Heart right ventricle (tissue), 16 donors: ENCODE data around the gene GIT2. TPM values are rescaled to one million over a fixed set of nuclear protein-coding genes. Genes with fewer than 3 reads are reported as not detected.

ENCODE experiments used
- ATAC-seq, 8 donors: fragments of 200-7000 bp; cut with Tn5 transposase; one replicate each; pipeline ENCODE4 v1.9.1; 2020; ENCODE audit warnings: mild to moderate bottlenecking in 8 of 8, moderate library complexity in 8 of 8, moderate number of reproducible peaks in 1 of 8
- DNase-seq, 2 donors: peaks; one replicate each; pipeline ENCODE4 v3.0.0-alpha.2; 2020
- H3K27ac ChIP-seq, 10 donors: fragments of 200-600 bp; sonication (generic) in 2 of 10; one replicate each; pipeline versions ENCODE4 v1.5.0 to v1.8.0; 2020 to 2022; ENCODE audit warnings: mild to moderate bottlenecking in 3 of 10
- H3K27me3 ChIP-seq, 7 donors: fragments of 200-600 bp; one replicate each; pipeline ENCODE4 v1.8.0; 2021 to 2022; ENCODE audit warnings: mild to moderate bottlenecking in 2 of 7
- H3K36me3 ChIP-seq, 9 donors: fragments of 200-600 bp; sonication (generic) in 1 of 9; one replicate each; pipeline versions ENCODE4 v1.5.0 to v1.8.0; 2020 to 2022; ENCODE audit warnings: mild to moderate bottlenecking in 2 of 9
- H3K4me1 ChIP-seq, 9 donors: fragments of 200-600 bp; sonication (generic) in 1 of 9; one replicate each; pipeline versions ENCODE4 v1.5.0 to v1.8.0; 2020 to 2022; ENCODE audit warnings: mild to moderate bottlenecking in 4 of 9
- H3K4me3 ChIP-seq, 10 donors: fragments of 200-600 bp; sonication (generic) in 2 of 10; one replicate each; pipeline versions ENCODE4 v1.5.0 to v1.8.0; 2020 to 2022; ENCODE audit warnings: mild to moderate bottlenecking in 7 of 10, moderate library complexity in 2 of 10
- H3K9me3 ChIP-seq, 11 donors: fragments of 200-600 bp in 10 of 11; sonication (generic) in 2 of 11; one replicate each; pipeline versions ENCODE4 v1.5.0 to v1.8.0; 2013 to 2022; ENCODE audit warnings: mild to moderate bottlenecking in 2 of 11, control low read depth in 1 of 11, moderate library complexity in 1 of 11
- WGBS, 2 donors: extraction: QIAGEN DNeasy Blood & Tissue Kit; methylation state at CpG; one replicate each; pipeline ENCODE4 v1.1.7; 2013; ENCODE audit warnings: inconsistent platforms in 1 of 2; 5-methylcytosine and 5-hydroxymethylcytosine counted together
- intact Hi-C, 10 donors: fragments of 100-400 bp; cut with DNase I; formaldehyde crosslinking; loops; one replicate each; pipeline versions ENCODE4 v1.11.1 to v1.14.2; 2022
- polyA plus RNA-seq, 2 donors: library from polyadenylated mRNA; stranded (reverse); fragments of 200-250 nt; gene quantifications; one replicate each; pipeline ENCODE4 v1.2.3, GENCODE V29; 2013
- total RNA-seq, 10 donors: library from RNA; stranded (reverse); fragmentation: NEBNext Ultra II Directional in 3 of 10; extraction: Animal tissue kit (Norgen Biotek cat#: 25700) in 3 of 10; gene quantifications; one replicate each; pipeline versions ENCODE4 v1.2.1 to v1.2.4, GENCODE V29; 2021 to 2023
- TF ChIP-seq, protein P1 (sequence below), 9 donors: fragments of 200-600 bp; sonication (generic) in 2 of 9; IDR thresholded peaks; one replicate each; pipeline versions ENCODE4 v1.5.0 to v1.8.0; 2021 to 2022; ENCODE audit warnings: antibody characterized with exemption in 9 of 9, mild to moderate bottlenecking in 5 of 9, moderate library complexity in 1 of 9
- donor health status: Arrhythmogenic right ventricular cardiomyopathy.
- donor health status: ischemic (EF 13 %, LVEDD 7.1; RV severe dilation, severe dysfunction).
- donor health status: healthy with polysubstance abuse.
- donor health status: DM: no; HTN: yes; CAD: no.
- donor health status: DM: no; HTN: no; CAD: no.
- donor health status: ischemic (EF 25% LVEDD 6.9; RV normal size, moderate dysfunction).
- donor health status: ischemic (EF 25% LVEDD 5.7; RV mildly dilated, moderate dysfunction).
- donor health status: healthy.
- donor health status: DM: yes; HTN: yes; CAD: no.
- donor health status: Ischemic cardiomyopathy.
- donor health status: ischemic (EF 35%, LVEDD 5.7; RV mildly dilated, moderate dysfunction).
- donor health status: nonischemic (EF 11% LVEDD 7.7; RV severe dilation, severe dysfunction).
- donor health status: DM: yes; HTN: yes; CAD: no.
- donor health status: PGD.
- donor health status: ischemic (EF 29% LVEDD 5.4; RV normal size, mild dysfunction).
- donor health status: nonischemic (EF 23%, LVEDD 6.1; RV moderate dilation, normal function).

Gene GIT2
- total and polyA plus RNA-seq, 12 donors = 17.8 to 44.9 (median 38.9) TPM

DNA sequence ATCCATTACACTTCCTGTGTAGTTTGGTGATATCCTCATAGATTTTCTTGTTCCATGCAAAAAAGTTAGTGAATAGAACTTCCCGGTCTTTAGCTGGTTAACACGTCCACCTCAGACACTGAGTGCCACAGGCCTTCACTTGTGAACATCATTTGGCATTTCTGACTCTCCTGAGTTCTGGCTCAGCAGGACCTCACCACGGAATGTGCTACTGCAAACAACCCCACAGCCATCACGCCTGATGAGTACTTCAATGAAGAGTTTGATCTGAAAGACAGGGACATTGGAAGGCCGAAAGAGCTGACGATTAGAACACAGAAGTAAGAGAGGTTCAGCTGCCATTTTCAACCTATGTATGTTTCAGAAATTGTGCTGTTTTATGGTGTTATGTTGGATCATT is 32.2 kb upstream of the GIT2 start:
- peaks cover 0 to 23% (median 18%) of the 10 kb centered on the region in 9 donors for H3K4me1 ChIP-seq
- intact Hi-C loops = no loop called here
- H3K9me3 ChIP-seq = no peaks in the 10 kb centered on the region
- no peaks in the 10 kb centered on the region for H3K27me3 ChIP-seq
- H3K4me3 ChIP-seq = no peak overlapping the region
- H3K27ac ChIP-seq = no peak overlapping the region
- TF ChIP-seq, protein P1, sequence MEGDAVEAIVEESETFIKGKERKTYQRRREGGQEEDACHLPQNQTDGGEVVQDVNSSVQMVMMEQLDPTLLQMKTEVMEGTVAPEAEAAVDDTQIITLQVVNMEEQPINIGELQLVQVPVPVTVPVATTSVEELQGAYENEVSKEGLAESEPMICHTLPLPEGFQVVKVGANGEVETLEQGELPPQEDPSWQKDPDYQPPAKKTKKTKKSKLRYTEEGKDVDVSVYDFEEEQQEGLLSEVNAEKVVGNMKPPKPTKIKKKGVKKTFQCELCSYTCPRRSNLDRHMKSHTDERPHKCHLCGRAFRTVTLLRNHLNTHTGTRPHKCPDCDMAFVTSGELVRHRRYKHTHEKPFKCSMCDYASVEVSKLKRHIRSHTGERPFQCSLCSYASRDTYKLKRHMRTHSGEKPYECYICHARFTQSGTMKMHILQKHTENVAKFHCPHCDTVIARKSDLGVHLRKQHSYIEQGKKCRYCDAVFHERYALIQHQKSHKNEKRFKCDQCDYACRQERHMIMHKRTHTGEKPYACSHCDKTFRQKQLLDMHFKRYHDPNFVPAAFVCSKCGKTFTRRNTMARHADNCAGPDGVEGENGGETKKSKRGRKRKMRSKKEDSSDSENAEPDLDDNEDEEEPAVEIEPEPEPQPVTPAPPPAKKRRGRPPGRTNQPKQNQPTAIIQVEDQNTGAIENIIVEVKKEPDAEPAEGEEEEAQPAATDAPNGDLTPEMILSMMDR (IDR thresholded peaks at IDR 0.05) = no peak
- 85 to 87% methylated on average over 6 of the region's 6 CpGs for WGBS, 2 donors
- DNase-seq (no peak), ATAC-seq (no peak)
- H3K36me3 ChIP-seq = peaks cover 0 to 98% (median 35%) of the 10 kb centered on the region in 9 donors

DNA sequence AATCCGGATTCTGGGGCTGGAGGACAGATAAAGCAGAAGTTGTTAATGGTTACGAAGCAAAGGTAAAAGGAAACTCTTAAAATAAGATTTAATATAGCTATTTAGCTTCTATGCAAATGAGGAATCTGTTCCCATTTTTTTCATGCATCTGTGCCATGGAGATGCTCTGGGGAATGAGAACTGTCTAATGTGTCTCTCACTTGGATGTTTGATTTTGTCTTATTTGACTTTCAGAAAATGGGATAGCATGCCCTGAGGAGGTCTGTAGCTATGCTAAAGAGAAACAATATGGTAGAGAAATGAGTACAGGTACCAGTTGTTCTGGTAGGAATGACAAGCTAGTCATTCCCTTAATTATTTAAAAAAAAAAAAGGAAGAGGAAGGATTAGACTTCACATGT is 27.9 kb upstream of the GIT2 start:
- peak overlapping the region in 8 of 10 donors; percentile 9 to 65 (median 48) for H3K27ac ChIP-seq
- ATAC-seq (peak in 1 of 8 donors; percentile 16), DNase-seq (no peak)
- WGBS, 2 donors = 88% methylated on average over 2 of the region's 2 CpGs
- H3K9me3 ChIP-seq = no peaks in the 10 kb centered on the region
- H3K36me3 ChIP-seq = peaks cover 0 to 97% (median 17%) of the 10 kb centered on the region in 9 donors
- no peak overlapping the region for H3K4me3 ChIP-seq
- no peaks in the 10 kb centered on the region for H3K27me3 ChIP-seq
- TF ChIP-seq, protein P1 (IDR thresholded peaks at IDR 0.05) = no peak
- H3K4me1 ChIP-seq = peaks cover 0 to 32% (median 26%) of the 10 kb centered on the region in 9 donors
- intact Hi-C loops = no loop called here

DNA sequence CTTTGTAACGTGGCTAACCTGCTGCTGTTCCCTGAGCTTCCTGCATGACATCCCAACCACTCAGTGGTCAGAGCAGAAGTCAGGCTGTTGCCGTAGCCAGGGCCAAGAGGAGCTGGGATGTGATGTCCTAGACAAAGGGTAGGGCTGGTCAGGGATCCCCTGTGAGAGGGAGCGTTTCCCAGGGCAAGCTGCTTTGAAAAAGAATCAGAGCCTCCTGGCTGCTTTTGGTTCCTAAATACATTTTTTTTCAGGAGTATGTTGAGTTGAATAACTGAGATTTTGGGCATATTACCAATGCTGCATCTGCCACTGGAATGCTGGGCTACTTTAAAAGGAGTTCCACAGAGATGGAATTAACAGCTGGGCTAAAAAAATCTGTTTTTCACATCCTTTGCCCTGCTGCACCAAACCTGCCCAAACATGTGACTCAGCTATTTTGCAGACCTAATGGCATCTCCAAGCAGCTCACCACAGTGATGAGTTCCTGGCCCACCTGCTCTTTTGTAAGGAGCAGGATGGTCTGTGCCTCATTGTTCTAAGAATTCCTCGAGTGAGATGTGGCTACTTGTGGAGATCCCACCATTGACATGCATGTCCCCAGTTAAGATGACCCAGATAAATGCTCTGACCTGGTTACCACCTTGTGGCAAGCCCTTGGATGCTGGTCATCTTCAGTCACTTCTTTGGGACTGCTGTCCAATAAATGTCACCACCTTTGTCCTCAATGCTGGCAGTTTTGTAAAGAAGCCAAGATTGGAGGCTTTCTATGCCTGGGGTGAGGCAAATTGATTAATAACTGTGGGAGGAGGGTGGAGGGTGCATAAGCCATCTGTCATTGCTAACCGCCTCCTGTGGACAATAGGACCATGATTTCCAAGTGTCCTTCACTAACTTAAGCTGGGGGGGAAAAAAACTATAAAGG is 27.2 kb upstream of the GIT2 start:
- H3K4me3 ChIP-seq = no peak overlapping the region
- intact Hi-C loops = no loop called here
- H3K27me3 ChIP-seq = no peaks in the 10 kb centered on the region
- H3K27ac ChIP-seq = peak overlapping the region in 3 of 10 donors; percentile 9 to 65 (median 55)
- H3K4me1 ChIP-seq = peaks cover 0 to 32% (median 26%) of the 10 kb centered on the region in 9 donors
- H3K36me3 ChIP-seq = peaks cover 0 to 97% (median 21%) of the 10 kb centered on the region in 9 donors
- DNase-seq = no peak
- 58 to 65% methylated on average over 5 of the region's 5 CpGs for WGBS, 2 donors
- H3K9me3 ChIP-seq = no peaks in the 10 kb centered on the region
- TF ChIP-seq, protein P1 (IDR thresholded peaks at IDR 0.05) = no peak
- peak in 3 of 8 donors; percentile 48 to 56 (median 56) for ATAC-seq

DNA sequence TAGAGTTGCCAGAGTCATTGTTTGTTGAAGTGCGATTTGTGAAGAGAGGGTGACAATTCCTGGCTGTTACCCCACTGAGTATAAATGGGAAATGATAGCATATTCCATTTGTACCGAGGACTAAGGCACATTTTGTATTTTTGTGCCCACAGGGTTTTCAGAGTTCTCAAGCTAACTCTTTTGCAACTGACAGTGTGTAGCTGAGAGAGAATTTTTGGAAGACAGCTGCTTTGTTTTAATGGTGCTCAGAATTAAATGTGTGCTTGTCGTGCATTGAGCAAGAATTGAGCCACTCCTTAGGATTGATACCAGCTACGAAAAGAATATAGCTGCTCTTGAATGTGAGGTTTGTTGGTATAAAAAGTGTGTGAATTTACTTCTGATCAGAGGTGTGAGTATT is 24.8 kb upstream of the GIT2 start:
- TF ChIP-seq, protein P1 (IDR thresholded peaks at IDR 0.05) = no peak
- no peak overlapping the region for H3K4me3 ChIP-seq
- peaks cover 0 to 97% (median 29%) of the 10 kb centered on the region in 9 donors for H3K36me3 ChIP-seq
- ATAC-seq (no peak), DNase-seq (no peak)
- peaks cover 0 to 32% (median 23%) of the 10 kb centered on the region in 9 donors for H3K4me1 ChIP-seq
- H3K9me3 ChIP-seq = no peaks in the 10 kb centered on the region
- 87 to 93% methylated on average over 4 of the region's 4 CpGs for WGBS, 2 donors
- H3K27me3 ChIP-seq = no peaks in the 10 kb centered on the region
- intact Hi-C loops = no loop called here
- H3K27ac ChIP-seq = no peak overlapping the region
